ENCODE results near the gene SYTL2.
"Not testable (repeated sequence)": the region's sequence is repeated elsewhere in the genome, so short reads cannot be mapped to it uniquely, and the experiment has no call there.

Gene SYTL2

GRCh38 chr11:85848006-85848405, 37.1 kb upstream of the SYTL2 start:
- Histone ChIP-seq H3K4me1 (ENCODE audit: control insufficient read depth, insufficient read depth, low read length, poor library complexity, severe bottlenecking) (peaks cover 11% of the 10 kb centered on the region), H3K27ac (ENCODE audit: low read depth, low read length, severe bottlenecking) (no peak overlapping the region), H3K9me3 (ENCODE audit: control insufficient read depth, low read length) (peaks cover 7% of the 10 kb centered on the region), H3K36me3 (ENCODE audit: control insufficient read depth, insufficient read depth, low read length) (no peaks in the 10 kb centered on the region), H3K4me3 (ENCODE audit: extremely low read depth, insufficient read depth, low read length, poor library complexity, severe bottlenecking) (no peak overlapping the region)
- WGBS, 2 experiments (ENCODE audit: insufficient coverage in 2 of 2) = 50 to 100% methylated on average over 1 of the region's 3 CpGs

GRCh38 chr11:85847436-85847835, 36.5 kb upstream of the SYTL2 start:
- Histone ChIP-seq H3K9me3 (ENCODE audit: control insufficient read depth, low read length) (peaks cover 7% of the 10 kb centered on the region), H3K4me1 (ENCODE audit: control insufficient read depth, insufficient read depth, low read length, poor library complexity, severe bottlenecking) (peaks cover 11% of the 10 kb centered on the region), H3K27ac (ENCODE audit: low read depth, low read length, severe bottlenecking) (no peak overlapping the region), H3K36me3 (ENCODE audit: control insufficient read depth, insufficient read depth, low read length) (no peaks in the 10 kb centered on the region), H3K4me3 (ENCODE audit: extremely low read depth, insufficient read depth, low read length, poor library complexity, severe bottlenecking) (no peak overlapping the region)

- WGBS, 2 experiments (ENCODE audit: insufficient coverage in 2 of 2) = no CpG with 5 or more reads among the region's 1 CpG
- H3K27ac ChIP-seq (ENCODE audit: low read depth, low read length, severe bottlenecking) = no peak overlapping the region
- H3K36me3 ChIP-seq (ENCODE audit: control insufficient read depth, insufficient read depth, low read length) = no peaks in the 10 kb centered on the region
- H3K4me3 ChIP-seq (ENCODE audit: extremely low read depth, insufficient read depth, low read length, poor library complexity, severe bottlenecking) = no peak overlapping the region
- no peaks in the 10 kb centered on the region for H3K9me3 ChIP-seq (ENCODE audit: control insufficient read depth, low read length)
- peaks cover 11% of the 10 kb centered on the region for H3K4me1 ChIP-seq (ENCODE audit: control insufficient read depth, insufficient read depth, low read length, poor library complexity, severe bottlenecking)
These were observed 34.2 kb upstream of the SYTL2 start for GRCh38 chr11:85845124-85845631.

GRCh38 chr11:85844439-85845123, 33.6 kb upstream of the SYTL2 start:
- no peaks in the 10 kb centered on the region for H3K9me3 ChIP-seq (ENCODE audit: control insufficient read depth, low read length)
- no peaks in the 10 kb centered on the region for H3K36me3 ChIP-seq (ENCODE audit: control insufficient read depth, insufficient read depth, low read length)
- 80 to 89% methylated on average over 2 of the region's 2 CpGs for WGBS, 2 experiments (ENCODE audit: insufficient coverage in 2 of 2)
- no peak overlapping the region for H3K27ac ChIP-seq (ENCODE audit: low read depth, low read length, severe bottlenecking)
- H3K4me3 ChIP-seq (ENCODE audit: extremely low read depth, insufficient read depth, low read length, poor library complexity, severe bottlenecking) = no peak overlapping the region
- peaks cover 11% of the 10 kb centered on the region for H3K4me1 ChIP-seq (ENCODE audit: control insufficient read depth, insufficient read depth, low read length, poor library complexity, severe bottlenecking)

- H3K4me1 ChIP-seq (ENCODE audit: control insufficient read depth, insufficient read depth, low read length, poor library complexity, severe bottlenecking) = peaks cover 11% of the 10 kb centered on the region
- no peaks in the 10 kb centered on the region for H3K9me3 ChIP-seq (ENCODE audit: control insufficient read depth, low read length)
- H3K4me3 ChIP-seq (ENCODE audit: extremely low read depth, insufficient read depth, low read length, poor library complexity, severe bottlenecking) = no peak overlapping the region
- no peaks in the 10 kb centered on the region for H3K36me3 ChIP-seq (ENCODE audit: control insufficient read depth, insufficient read depth, low read length)
- WGBS, 2 experiments (ENCODE audit: insufficient coverage in 2 of 2) = 45% methylated on average over 1 of the region's 3 CpGs; no CpG with 5 or more reads in 1 of the 2 experiments
- no peak overlapping the region for H3K27ac ChIP-seq (ENCODE audit: low read depth, low read length, severe bottlenecking)
These were observed 33.0 kb upstream of the SYTL2 start for GRCh38 chr11:85843929-85844328.

- not testable (repeated sequence) for H3K4me1 ChIP-seq (ENCODE audit: control insufficient read depth, insufficient read depth, low read length, poor library complexity, severe bottlenecking); H3K36me3 ChIP-seq (ENCODE audit: control insufficient read depth, insufficient read depth, low read length)
These were observed 30.0 kb upstream of the SYTL2 start for GRCh38 chr11:85840932-85841331.

GRCh38 chr11:85835729-85836128, 24.8 kb upstream of the SYTL2 start:
- Histone ChIP-seq H3K27ac (ENCODE audit: low read depth, low read length, severe bottlenecking) (no peak overlapping the region), H3K4me3 (ENCODE audit: extremely low read depth, insufficient read depth, low read length, poor library complexity, severe bottlenecking) (no peak overlapping the region), H3K36me3 (ENCODE audit: control insufficient read depth, insufficient read depth, low read length) (no peaks in the 10 kb centered on the region), H3K9me3 (ENCODE audit: control insufficient read depth, low read length) (no peaks in the 10 kb centered on the region), H3K4me1 (ENCODE audit: control insufficient read depth, insufficient read depth, low read length, poor library complexity, severe bottlenecking) (no peaks in the 10 kb centered on the region)
- 82 to 83% methylated on average over 2 to 3 of the region's 3 CpGs for WGBS, 2 experiments (ENCODE audit: insufficient coverage in 2 of 2)

More at GRCh38 chr11:85840932-85841331, 30.0 kb upstream of the SYTL2 start:
- H3K4me3 ChIP-seq (ENCODE audit: extremely low read depth, insufficient read depth, low read length, poor library complexity, severe bottlenecking); H3K27ac ChIP-seq (ENCODE audit: low read depth, low read length, severe bottlenecking); H3K9me3 ChIP-seq (ENCODE audit: control insufficient read depth, low read length): not testable (repeated sequence)

GRCh38 chr11:85835263-85835662, 24.3 kb upstream of the SYTL2 start:
- Histone ChIP-seq H3K36me3 (ENCODE audit: control insufficient read depth, insufficient read depth, low read length) (no peaks in the 10 kb centered on the region), H3K4me3 (ENCODE audit: extremely low read depth, insufficient read depth, low read length, poor library complexity, severe bottlenecking) (no peak overlapping the region)
- WGBS, 2 experiments (ENCODE audit: insufficient coverage in 2 of 2) = no CpG with 5 or more reads among the region's 1 CpG

GRCh38 chr11:85831050-85831449, 20.1 kb upstream of the SYTL2 start:
- no peak overlapping the region for H3K27ac ChIP-seq (ENCODE audit: low read depth, low read length, severe bottlenecking)
- H3K36me3 ChIP-seq (ENCODE audit: control insufficient read depth, insufficient read depth, low read length) = no peaks in the 10 kb centered on the region
- H3K9me3 ChIP-seq (ENCODE audit: control insufficient read depth, low read length) = no peaks in the 10 kb centered on the region
- H3K4me3 ChIP-seq (ENCODE audit: extremely low read depth, insufficient read depth, low read length, poor library complexity, severe bottlenecking) = no peak overlapping the region
- H3K4me1 ChIP-seq (ENCODE audit: control insufficient read depth, insufficient read depth, low read length, poor library complexity, severe bottlenecking) = peaks cover 7% of the 10 kb centered on the region

More at GRCh38 chr11:85835263-85835662, 24.3 kb upstream of the SYTL2 start:
- Histone ChIP-seq H3K9me3 (ENCODE audit: control insufficient read depth, low read length) (no peaks in the 10 kb centered on the region), H3K4me1 (ENCODE audit: control insufficient read depth, insufficient read depth, low read length, poor library complexity, severe bottlenecking) (no peaks in the 10 kb centered on the region), H3K27ac (ENCODE audit: low read depth, low read length, severe bottlenecking) (no peak overlapping the region)

GRCh38 chr11:85829172-85829571, 18.2 kb upstream of the SYTL2 start:
- peaks cover 7% of the 10 kb centered on the region for H3K4me1 ChIP-seq (ENCODE audit: control insufficient read depth, insufficient read depth, low read length, poor library complexity, severe bottlenecking)
- no peak overlapping the region for H3K27ac ChIP-seq (ENCODE audit: low read depth, low read length, severe bottlenecking)
- H3K36me3 ChIP-seq (ENCODE audit: control insufficient read depth, insufficient read depth, low read length) = no peaks in the 10 kb centered on the region
- no peaks in the 10 kb centered on the region for H3K9me3 ChIP-seq (ENCODE audit: control insufficient read depth, low read length)
- no peak overlapping the region for H3K4me3 ChIP-seq (ENCODE audit: extremely low read depth, insufficient read depth, low read length, poor library complexity, severe bottlenecking)
- WGBS, 2 experiments (ENCODE audit: insufficient coverage in 2 of 2) = 71 to 100% methylated on average over 2 of the region's 2 CpGs

- no peak overlapping the region for H3K27ac ChIP-seq (ENCODE audit: low read depth, low read length, severe bottlenecking)
These were observed 17.7 kb upstream of the SYTL2 start for GRCh38 chr11:85828640-85828978.

More at GRCh38 chr11:85828640-85828978, 17.7 kb upstream of the SYTL2 start:
- Histone ChIP-seq H3K4me3 (ENCODE audit: extremely low read depth, insufficient read depth, low read length, poor library complexity, severe bottlenecking) (no peak overlapping the region), H3K4me1 (ENCODE audit: control insufficient read depth, insufficient read depth, low read length, poor library complexity, severe bottlenecking) (peaks cover 7% of the 10 kb centered on the region), H3K36me3 (ENCODE audit: control insufficient read depth, insufficient read depth, low read length) (no peaks in the 10 kb centered on the region), H3K9me3 (ENCODE audit: control insufficient read depth, low read length) (no peaks in the 10 kb centered on the region)
- WGBS, 2 experiments (ENCODE audit: insufficient coverage in 2 of 2) = 100% methylated on average over 1 of the region's 1 CpG; no CpG with 5 or more reads in 1 of the 2 experiments
